A549 (cell line): Measurements from ENCODE around the gene TFR2.

ENCODE experiments used
- BHLHE40 ChIP-seq: IDR thresholded peaks from 2 replicates; pipeline ENCODE4 v1.6.1; 2012; ENCODE audit warnings: low read depth, low read length, inconsistent platforms
- EHMT2 ChIP-seq: fragments of 200-600 bp; sonication (generic); IDR thresholded peaks from 2 replicates; pipeline ENCODE4 v1.6.1; 2016; ENCODE audit warnings: antibody characterized with exemption, low read depth, mild to moderate bottlenecking, moderate library complexity
- EP300 ChIP-seq, 2 experiments: fragments of >200 bp; sonication (Bioruptor Twin); formaldehyde crosslinking; IDR thresholded peaks; 2 replicates in 1 of 2; 3 replicates in 1 of 2; pipeline ENCODE4 v1.6.1; 2016 to 2017
- HOXA7 ChIP-seq: fragments of 250-450 bp; sonication (Bioruptor Pico); IDR thresholded peaks from 2 replicates; pipeline ENCODE4 v1.5.0; 2020; ENCODE audit warnings: mild to moderate bottlenecking, moderate library complexity
- MAFK ChIP-seq: fragments of 450-650 bp; IDR thresholded peaks from 2 replicates; pipeline ENCODE4 v1.6.1; 2014; ENCODE audit not compliant: partially characterized antibody
- POLR2A ChIP-seq: IDR thresholded peaks from 2 replicates; pipeline ENCODE4 v1.6.1; 2012; ENCODE audit warnings: mild to moderate bottlenecking, low read length
- RNF2 ChIP-seq: fragments of 200-600 bp; sonication (generic); IDR thresholded peaks from 2 replicates; pipeline ENCODE4 v1.6.1; 2016; ENCODE audit warnings: low read depth, mild to moderate bottlenecking, antibody characterized with exemption, moderate library complexity, borderline replicate concordance
- SREBF2 ChIP-seq: fragments of 450-650 bp; IDR thresholded peaks from 2 replicates; pipeline ENCODE4 v1.6.1; 2014; ENCODE audit warnings: mild to moderate bottlenecking, moderate library complexity
- TF ChIP-seq, protein P1 (sequence below): IDR thresholded peaks from 2 replicates; pipeline ENCODE4 v1.6.1; 2012
- TF ChIP-seq, protein P2 (sequence below): fragments of >200 bp; sonication (Bioruptor Twin); formaldehyde crosslinking; IDR thresholded peaks from 3 replicates; pipeline ENCODE4 v1.5.1; 2016
- TF ChIP-seq, protein P3 (sequence below): fragments of 200-600 bp; sonication (generic); IDR thresholded peaks from 2 replicates; pipeline ENCODE4 v1.6.1; 2016; ENCODE audit warnings: antibody characterized with exemption, mild to moderate bottlenecking, moderate library complexity

DNA sequence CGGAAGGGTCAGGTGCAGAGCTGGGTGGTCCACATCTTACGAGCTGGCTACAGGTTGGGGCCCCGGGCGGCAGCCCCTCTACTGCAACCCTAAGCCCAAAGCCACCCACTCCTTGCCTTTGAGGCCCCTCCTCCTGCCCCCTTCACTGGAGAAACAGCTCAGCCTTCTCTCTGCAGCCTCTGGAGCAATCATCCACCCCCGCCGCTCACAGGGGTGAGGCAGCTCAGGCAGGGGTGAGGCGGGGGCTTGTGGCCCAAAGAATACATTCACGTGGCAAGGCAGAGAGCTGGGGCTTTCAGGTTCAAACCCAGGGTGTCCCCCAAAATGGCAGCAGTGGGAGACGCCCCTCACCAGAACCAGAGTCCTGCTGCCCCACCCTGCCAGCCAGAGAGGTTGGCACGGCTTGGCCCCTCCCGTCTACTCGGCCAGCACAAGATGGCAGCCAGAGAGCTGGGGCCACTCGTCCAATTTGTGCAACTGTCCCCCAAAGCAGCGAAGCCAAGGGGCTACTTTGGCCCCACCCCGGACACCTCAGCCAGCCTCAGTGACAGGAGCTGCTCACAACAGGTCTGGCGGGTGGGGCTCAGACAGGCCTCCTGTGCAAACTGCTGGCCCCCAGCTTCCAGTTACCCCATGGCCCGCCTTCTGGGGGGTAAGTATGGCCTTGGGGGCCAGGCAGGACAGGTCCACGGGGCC, 39.4 kb upstream of the TFR2 start:
- TF ChIP-seq MAFK (no peak), RNF2 (no peak), POLR2A (no peak), BHLHE40 (no peak), HOXA7 (CRISPR knock-in tag) (no peak), EP300 (IDR thresholded peaks at IDR 0.05) (no peak), EHMT2 (no peak), SREBF2 (no peak)
- TF ChIP-seq, protein P1, sequence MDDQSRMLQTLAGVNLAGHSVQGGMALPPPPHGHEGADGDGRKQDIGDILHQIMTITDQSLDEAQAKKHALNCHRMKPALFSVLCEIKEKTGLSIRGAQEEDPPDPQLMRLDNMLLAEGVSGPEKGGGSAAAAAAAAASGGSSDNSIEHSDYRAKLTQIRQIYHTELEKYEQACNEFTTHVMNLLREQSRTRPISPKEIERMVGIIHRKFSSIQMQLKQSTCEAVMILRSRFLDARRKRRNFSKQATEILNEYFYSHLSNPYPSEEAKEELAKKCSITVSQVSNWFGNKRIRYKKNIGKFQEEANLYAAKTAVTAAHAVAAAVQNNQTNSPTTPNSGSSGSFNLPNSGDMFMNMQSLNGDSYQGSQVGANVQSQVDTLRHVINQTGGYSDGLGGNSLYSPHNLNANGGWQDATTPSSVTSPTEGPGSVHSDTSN, result no peak
- TF ChIP-seq, protein P2, sequence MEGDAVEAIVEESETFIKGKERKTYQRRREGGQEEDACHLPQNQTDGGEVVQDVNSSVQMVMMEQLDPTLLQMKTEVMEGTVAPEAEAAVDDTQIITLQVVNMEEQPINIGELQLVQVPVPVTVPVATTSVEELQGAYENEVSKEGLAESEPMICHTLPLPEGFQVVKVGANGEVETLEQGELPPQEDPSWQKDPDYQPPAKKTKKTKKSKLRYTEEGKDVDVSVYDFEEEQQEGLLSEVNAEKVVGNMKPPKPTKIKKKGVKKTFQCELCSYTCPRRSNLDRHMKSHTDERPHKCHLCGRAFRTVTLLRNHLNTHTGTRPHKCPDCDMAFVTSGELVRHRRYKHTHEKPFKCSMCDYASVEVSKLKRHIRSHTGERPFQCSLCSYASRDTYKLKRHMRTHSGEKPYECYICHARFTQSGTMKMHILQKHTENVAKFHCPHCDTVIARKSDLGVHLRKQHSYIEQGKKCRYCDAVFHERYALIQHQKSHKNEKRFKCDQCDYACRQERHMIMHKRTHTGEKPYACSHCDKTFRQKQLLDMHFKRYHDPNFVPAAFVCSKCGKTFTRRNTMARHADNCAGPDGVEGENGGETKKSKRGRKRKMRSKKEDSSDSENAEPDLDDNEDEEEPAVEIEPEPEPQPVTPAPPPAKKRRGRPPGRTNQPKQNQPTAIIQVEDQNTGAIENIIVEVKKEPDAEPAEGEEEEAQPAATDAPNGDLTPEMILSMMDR, result no peak
- TF ChIP-seq, protein P3, sequence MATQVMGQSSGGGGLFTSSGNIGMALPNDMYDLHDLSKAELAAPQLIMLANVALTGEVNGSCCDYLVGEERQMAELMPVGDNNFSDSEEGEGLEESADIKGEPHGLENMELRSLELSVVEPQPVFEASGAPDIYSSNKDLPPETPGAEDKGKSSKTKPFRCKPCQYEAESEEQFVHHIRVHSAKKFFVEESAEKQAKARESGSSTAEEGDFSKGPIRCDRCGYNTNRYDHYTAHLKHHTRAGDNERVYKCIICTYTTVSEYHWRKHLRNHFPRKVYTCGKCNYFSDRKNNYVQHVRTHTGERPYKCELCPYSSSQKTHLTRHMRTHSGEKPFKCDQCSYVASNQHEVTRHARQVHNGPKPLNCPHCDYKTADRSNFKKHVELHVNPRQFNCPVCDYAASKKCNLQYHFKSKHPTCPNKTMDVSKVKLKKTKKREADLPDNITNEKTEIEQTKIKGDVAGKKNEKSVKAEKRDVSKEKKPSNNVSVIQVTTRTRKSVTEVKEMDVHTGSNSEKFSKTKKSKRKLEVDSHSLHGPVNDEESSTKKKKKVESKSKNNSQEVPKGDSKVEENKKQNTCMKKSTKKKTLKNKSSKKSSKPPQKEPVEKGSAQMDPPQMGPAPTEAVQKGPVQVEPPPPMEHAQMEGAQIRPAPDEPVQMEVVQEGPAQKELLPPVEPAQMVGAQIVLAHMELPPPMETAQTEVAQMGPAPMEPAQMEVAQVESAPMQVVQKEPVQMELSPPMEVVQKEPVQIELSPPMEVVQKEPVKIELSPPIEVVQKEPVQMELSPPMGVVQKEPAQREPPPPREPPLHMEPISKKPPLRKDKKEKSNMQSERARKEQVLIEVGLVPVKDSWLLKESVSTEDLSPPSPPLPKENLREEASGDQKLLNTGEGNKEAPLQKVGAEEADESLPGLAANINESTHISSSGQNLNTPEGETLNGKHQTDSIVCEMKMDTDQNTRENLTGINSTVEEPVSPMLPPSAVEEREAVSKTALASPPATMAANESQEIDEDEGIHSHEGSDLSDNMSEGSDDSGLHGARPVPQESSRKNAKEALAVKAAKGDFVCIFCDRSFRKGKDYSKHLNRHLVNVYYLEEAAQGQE, result no peak
